Aorta (tissue), 5 donors: Measurements from ENCODE around the gene PLOD3. TPM values are rescaled to one million over a fixed set of nuclear protein-coding genes. Genes with fewer than 3 reads are reported as not detected.
A peak's percentile ranks its signal among the peaks of the same experiment; 100 is the strongest.

Source experiments
- ATAC-seq: fragments of 200-7000 bp; cut with Tn5 transposase; one replicate; pipeline ENCODE4 v1.9.1; 2022; ENCODE audit warnings: moderate library complexity; ENCODE audit not compliant: low FRiP score
- DNase-seq, 2 donors: peaks; one replicate each; pipeline ENCODE4 v3.0.0-alpha.2; 2020
- H3K27ac ChIP-seq, 2 donors: one replicate each; pipeline ENCODE4 v1.5.1; 2013; ENCODE audit warnings: low read length in 2 of 2, mild to moderate bottlenecking in 2 of 2, moderate library complexity in 2 of 2, control low read depth in 1 of 2, inconsistent platforms in 1 of 2, low read depth in 1 of 2
- H3K27me3 ChIP-seq, 2 donors: one replicate each; pipeline ENCODE4 v1.6.1; 2013; ENCODE audit warnings: control low read depth in 1 of 2, low read length in 1 of 2, mild to moderate bottlenecking in 1 of 2, moderate library complexity in 1 of 2; ENCODE audit not compliant: insufficient read depth in 2 of 2, control insufficient read depth in 1 of 2
- H3K36me3 ChIP-seq, 2 donors: one replicate each; pipeline ENCODE4 v1.6.1; 2013; ENCODE audit warnings: control low read depth in 1 of 2, low read length in 1 of 2, mild to moderate bottlenecking in 1 of 2; ENCODE audit not compliant: insufficient read depth in 2 of 2, control insufficient read depth in 1 of 2
- H3K4me1 ChIP-seq, 2 donors: one replicate each; pipeline ENCODE4 v1.6.1; 2013; ENCODE audit warnings: low read length in 2 of 2, control low read depth in 1 of 2, mild to moderate bottlenecking in 1 of 2, moderate library complexity in 1 of 2; ENCODE audit not compliant: insufficient read depth in 2 of 2, control insufficient read depth in 1 of 2
- H3K4me3 ChIP-seq, 2 donors: one replicate each; pipeline ENCODE4 v1.5.1; 2013; ENCODE audit warnings: low read length in 2 of 2, control low read depth in 1 of 2, mild to moderate bottlenecking in 1 of 2
- H3K9me3 ChIP-seq: one replicate; pipeline ENCODE4 v1.6.1; 2013; ENCODE audit warnings: mild to moderate bottlenecking, low read length; ENCODE audit not compliant: control insufficient read depth
- WGBS, 2 donors: extraction: QIAGEN DNeasy Blood & Tissue Kit; methylation state at CpG; one replicate each; pipeline ENCODE4 v1.1.7; 2013; 5-methylcytosine and 5-hydroxymethylcytosine counted together
- intact Hi-C, 2 donors: fragments of 100-400 bp; cut with DNase I; formaldehyde crosslinking; loops; one replicate each; pipeline versions ENCODE4 v1.14.2 to v1.15.0; 2022
- polyA plus RNA-seq, 2 donors: library from polyadenylated mRNA; stranded (reverse); fragments of 200-250 nt; gene quantifications; one replicate each; pipeline ENCODE4 v1.2.3, GENCODE V29; 2013
- total RNA-seq, 2 donors: library from RNA; stranded (reverse); fragmentation: NEBNext Ultra II Directional; extraction: Animal tissue kit (Norgen Biotek cat#: 25700); gene quantifications; one replicate each; pipeline ENCODE4 v1.2.1, GENCODE V29; 2021
- donor health status: healthy with polysubstance abuse.
- donor health status: Bipolar disorder and iron deficiency.
- donor health status: DM: no; HTN: no; CAD: no.
- donor health status: DM: no; HTN: no; CAD: no.
- donor health status: DM: yes; HTN: yes; CAD: no.

PLOD3 gene
- total and polyA plus RNA-seq, 4 donors, result 27.2 to 70.6 (median 50.1) TPM

DNA sequence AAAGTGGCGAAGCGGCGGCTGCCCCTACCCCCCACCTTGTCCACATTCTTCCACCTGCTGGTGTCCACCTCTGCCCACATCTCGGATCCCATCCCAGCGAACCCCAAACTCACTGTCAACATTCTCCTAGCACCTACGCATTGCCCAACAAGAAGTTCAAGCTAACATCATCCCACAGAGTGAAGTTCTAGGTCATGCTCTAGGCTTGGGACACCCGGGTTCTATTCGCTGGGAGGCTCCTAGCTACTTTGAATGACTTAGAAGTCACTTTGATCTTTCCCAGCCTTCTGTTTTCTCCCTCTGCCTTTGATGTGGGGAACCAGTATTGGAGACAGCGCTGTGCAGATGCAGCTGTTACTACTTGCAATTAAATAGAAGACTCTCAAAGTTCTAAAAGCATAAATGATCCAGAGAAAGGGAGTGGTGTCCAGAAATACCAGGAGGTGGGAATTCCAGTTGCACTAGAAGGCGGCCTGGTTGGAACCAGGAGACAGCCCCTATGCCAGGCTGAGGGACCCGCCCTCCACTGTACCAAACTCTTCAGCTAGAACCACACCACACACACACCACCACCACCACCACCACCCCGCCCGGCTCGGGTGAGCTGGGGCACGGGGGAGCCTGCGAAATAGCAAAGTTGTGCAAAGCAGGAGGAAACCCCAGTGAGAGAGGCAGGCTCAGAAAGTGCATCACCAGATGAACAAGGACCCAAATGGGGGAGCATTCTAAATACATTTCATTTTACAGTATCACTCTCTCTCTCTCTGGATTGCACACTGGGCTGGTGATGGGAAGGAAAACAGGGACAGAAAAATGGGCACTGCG, 46.6 kb downstream of the PLOD3 start:
- Histone ChIP-seq H3K36me3 (no peaks in the 10 kb centered on the region), H3K27me3 (no peaks in the 10 kb centered on the region), H3K27ac (no peak overlapping the region), H3K4me1 (no peaks in the 10 kb centered on the region), H3K4me3 (no peak overlapping the region), H3K9me3 (no peaks in the 10 kb centered on the region)
- ATAC-seq (no peak), DNase-seq (no peak)
- WGBS, 2 donors, result 4 to 5% methylated on average over 17 of the region's 17 CpGs
- intact Hi-C loops, result loop anchor here in 1 of 2 donors (2.0 kb wide), 1 partner anchor 26 kb away; no protein-coding TSS in a partner anchor

DNA sequence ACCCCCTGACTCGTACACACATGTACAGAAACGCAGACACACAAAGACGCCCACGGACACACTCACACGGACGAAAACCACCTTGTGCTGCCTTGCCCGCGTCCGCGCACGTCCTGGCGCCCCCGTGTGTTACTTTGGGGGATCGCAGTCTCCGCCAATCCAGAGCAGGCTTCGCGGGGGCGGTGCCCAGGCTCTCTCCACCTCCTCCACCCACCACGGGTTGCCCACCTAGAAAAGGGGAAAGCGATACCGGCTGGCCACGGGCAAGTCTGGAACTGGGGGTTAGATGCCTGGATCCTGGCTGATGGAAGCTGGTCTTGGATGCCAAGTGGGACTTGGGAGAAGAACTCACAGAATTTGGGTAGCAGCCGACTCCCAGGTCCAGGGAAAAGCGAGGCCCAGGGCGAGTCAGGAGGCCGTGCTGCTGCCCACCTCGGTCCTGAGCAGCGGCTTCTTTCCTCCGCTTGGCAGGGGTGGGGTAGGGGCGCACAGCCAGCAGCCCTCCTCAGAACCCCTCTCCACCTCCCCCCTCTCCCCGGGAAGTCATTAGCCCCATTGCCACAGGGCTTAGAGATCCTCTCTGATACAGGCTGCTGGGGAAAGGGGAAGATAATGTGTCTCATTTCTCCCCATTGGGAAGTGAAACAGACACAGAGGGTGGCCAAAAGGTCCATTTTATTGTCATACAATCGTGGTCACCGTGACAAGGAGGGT, 47.4 kb downstream of the PLOD3 start:
- Histone ChIP-seq H3K36me3 (no peaks in the 10 kb centered on the region), H3K4me1 (no peaks in the 10 kb centered on the region), H3K27me3 (peaks cover 0 to 4% of the 10 kb centered on the region in 2 donors), H3K27ac (no peak overlapping the region), H3K4me3 (no peak overlapping the region), H3K9me3 (no peaks in the 10 kb centered on the region)
- WGBS, 2 donors, result 1 to 2% methylated on average over 29 to 33 of the region's 33 CpGs
- DNase-seq (peak; percentile 78 to 92), ATAC-seq (peak; percentile 71)
- intact Hi-C loops, result loop anchor here in 1 of 2 donors (2.0 to 10.0 kb wide), 2 partner anchors 25 to 275 kb away; partner anchors contain the start of gene ACHE

DNA sequence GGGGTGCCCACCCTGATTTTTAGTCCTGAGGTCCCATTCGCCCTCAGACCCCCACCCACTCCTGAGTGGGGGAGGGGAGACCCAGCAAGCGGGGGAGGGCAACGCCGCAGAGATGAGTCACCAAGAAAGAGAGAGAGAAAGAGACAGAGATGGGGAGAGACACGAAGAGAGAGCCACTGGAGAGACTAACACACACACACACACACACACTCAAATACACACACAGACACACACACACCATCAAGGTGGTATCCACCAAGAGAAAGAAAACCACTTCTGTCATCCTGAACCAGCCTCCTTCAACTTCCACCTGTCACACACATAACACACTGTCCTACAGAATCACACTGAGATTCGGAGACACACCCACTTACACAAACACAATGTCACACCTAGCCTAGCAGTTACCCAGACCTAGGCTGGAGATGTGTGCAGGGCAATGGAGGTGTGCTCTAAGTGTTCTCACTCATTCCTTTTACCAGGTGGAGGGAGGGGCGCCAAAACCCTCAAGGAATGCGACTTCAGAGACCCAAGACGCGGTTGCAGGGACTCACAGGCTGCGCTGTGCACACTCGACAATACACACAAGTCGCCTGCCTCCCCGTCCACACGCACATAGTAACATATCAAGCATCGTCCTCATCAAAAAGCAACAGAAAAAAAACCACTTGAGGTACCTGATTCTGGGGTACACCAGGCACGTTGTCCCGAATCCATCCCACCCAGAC, 48.1 kb downstream of the PLOD3 start:
- ATAC-seq, result no peak

DNA sequence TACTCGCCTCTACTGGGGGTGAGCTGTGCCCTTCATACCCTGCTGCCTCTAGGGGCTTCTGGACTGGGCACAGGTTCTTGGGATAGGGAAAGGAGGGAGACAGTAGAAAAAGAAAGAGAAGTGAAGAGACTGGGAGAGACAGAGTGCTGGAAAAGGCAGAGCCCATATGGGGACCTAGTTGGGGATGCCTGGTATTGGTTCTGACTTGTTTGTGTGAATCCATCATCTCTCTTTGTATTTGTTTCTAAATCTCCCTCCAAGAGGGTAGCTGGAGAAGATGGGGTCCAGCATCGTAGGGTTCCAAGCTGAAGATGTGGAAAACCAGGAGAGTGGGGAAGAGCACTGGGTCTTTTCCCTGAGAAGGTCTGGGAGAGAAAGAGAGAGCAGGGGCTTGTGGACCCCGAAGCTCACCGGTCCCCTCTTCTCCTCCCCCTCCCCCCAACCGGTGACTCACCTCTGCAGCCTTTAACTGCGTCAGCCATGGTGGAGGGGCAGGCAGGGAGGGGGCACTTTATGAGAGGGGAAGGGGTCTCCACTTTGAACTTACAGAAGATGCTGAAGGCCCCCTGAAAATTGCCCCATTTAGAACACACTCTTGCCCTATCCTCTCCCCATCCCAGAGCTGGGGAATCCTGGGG, 48.9 kb downstream of the PLOD3 start:
- Histone ChIP-seq H3K4me1 (no peaks in the 10 kb centered on the region), H3K27ac (no peak overlapping the region), H3K36me3 (no peaks in the 10 kb centered on the region), H3K4me3 (no peak overlapping the region), H3K9me3 (no peaks in the 10 kb centered on the region), H3K27me3 (peaks cover 0 to 7% of the 10 kb centered on the region in 2 donors)
- DNase-seq (no peak), ATAC-seq (no peak)
- intact Hi-C loops, result loop anchor here in 1 of 2 donors (10.0 kb wide), 1 partner anchor 274 kb away; the partner anchor contains the start of gene ACHE
- WGBS, 2 donors, result 2 to 6% methylated on average over 2 to 6 of the region's 6 CpGs

More for the DNA sequence above, 48.1 kb downstream of the PLOD3 start:
- 4% methylated on average over 18 of the region's 18 CpGs for WGBS, 2 donors
- Histone ChIP-seq H3K4me3 (no peak overlapping the region), H3K27me3 (peaks cover 0 to 4% of the 10 kb centered on the region in 2 donors), H3K27ac (no peak overlapping the region), H3K9me3 (no peaks in the 10 kb centered on the region), H3K4me1 (no peaks in the 10 kb centered on the region), H3K36me3 (no peaks in the 10 kb centered on the region)
- intact Hi-C loops, result loop anchor here in 1 of 2 donors (10.0 kb wide), 1 partner anchor 274 kb away; the partner anchor contains the start of gene ACHE
- DNase-seq, result no peak

DNA sequence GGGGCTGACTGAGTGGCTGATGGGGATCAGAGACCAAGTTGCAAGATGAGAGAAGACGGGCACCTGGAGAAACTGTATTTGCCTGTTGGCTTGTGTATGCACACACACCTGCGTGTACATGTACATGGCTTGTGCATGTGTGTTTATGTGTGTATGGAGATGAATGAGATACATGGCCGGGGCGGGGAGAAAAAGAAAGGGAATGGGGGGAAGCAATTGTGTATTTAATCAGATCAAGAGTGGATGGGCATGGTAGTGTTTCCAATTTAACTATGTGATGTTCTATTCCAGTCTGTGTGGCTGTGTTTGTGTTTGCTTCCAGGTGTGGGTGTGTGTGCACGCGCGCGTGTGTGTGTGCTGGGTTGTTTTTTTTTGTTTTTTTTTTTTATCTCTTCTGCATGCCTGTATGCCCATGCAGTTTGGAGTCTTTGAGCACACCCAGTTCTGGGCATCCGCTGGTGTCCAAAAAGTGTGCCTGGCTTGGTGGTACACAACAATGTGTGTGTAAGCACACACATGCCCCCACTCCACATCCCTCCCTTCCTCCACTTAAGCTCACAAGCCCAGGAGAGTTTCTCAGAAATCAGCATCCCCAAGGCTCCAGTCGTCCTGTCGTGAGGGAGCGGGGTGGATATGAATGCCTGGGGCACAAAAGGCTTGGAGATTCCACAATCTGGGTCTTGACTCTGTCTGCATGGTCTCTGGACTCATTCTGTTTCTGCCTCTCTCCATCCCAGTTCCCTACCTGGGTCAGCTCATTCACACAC, 49.6 kb downstream of the PLOD3 start:
- Histone ChIP-seq H3K4me1 (no peaks in the 10 kb centered on the region), H3K27me3 (peaks cover 0 to 8% of the 10 kb centered on the region in 2 donors), H3K9me3 (no peaks in the 10 kb centered on the region), H3K36me3 (no peaks in the 10 kb centered on the region), H3K27ac (no peak overlapping the region), H3K4me3 (no peak overlapping the region)
- intact Hi-C loops, result loop anchor here in 1 of 2 donors (10.0 kb wide), 1 partner anchor 273 kb away; the partner anchor contains the start of gene ACHE
- 3 to 4% methylated on average over 12 of the region's 12 CpGs for WGBS, 2 donors
- DNase-seq (no peak), ATAC-seq (no peak)

DNA sequence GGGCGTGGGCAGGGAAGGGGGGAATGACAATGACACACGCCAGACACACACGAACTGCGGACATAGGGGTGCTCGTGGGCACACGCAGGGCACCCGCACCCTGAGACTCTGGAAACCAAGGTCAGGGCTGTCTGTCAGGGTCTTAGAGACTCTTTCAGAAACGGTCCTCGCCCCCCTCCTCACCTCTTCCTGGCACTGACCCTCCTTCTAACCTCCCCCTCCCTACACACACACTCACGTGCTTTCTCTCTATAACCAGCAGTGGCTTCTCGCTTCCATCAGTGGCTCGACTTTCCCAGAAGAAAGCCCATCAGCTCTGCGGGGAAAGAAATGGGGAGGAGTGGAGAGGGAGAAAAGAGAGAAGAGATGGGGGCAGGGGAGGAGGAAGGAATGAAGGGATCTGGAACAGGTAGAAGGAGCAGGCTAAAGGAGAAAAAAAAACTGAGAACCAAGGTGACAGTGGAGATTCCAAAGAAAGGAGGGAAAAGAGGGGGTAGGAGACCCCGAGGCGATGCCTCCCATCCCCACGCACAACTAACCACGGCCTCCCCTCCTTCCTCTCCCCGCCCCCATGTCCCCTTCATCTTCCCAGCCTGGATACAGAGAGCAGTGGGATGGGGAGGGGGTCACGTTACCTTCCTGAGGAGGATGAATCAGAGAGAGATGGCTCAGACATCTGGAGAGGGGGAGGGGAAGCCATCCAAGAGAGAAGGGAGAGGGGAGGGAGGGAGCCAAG, 50.3 kb downstream of the PLOD3 start:
- no peaks in the 10 kb centered on the region for H3K9me3 ChIP-seq
- ATAC-seq (no peak), DNase-seq (no peak)
- 1% methylated on average over 14 to 19 of the region's 19 CpGs for WGBS, 2 donors
- H3K36me3 ChIP-seq, result no peaks in the 10 kb centered on the region
- no peak overlapping the region for H3K4me3 ChIP-seq
- H3K4me1 ChIP-seq, result no peaks in the 10 kb centered on the region
- H3K27ac ChIP-seq, result no peak overlapping the region
- intact Hi-C loops, result loop anchor here in 1 of 2 donors (10.0 kb wide), 1 partner anchor 272 kb away; the partner anchor contains the start of gene ACHE
- H3K27me3 ChIP-seq, result peaks cover 0 to 11% of the 10 kb centered on the region in 2 donors

DNA sequence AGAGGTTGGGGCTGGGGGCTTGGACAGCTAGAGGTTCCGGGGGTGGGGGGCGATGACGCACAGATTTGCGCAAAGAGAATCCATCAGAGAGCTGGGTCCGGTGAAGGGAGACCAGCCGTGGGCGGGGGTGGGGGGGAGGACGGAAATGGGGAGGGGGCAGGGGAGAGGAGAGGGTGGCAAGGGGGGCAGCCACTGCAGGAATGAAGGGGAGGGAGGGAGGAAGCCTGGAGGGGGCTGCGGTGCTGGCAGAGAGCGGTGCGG, 50.8 kb downstream of the PLOD3 start:
- Histone ChIP-seq H3K4me1 (no peaks in the 10 kb centered on the region), H3K9me3 (no peaks in the 10 kb centered on the region), H3K36me3 (no peaks in the 10 kb centered on the region), H3K4me3 (no peak overlapping the region), H3K27ac (no peak overlapping the region), H3K27me3 (peaks cover 0 to 11% of the 10 kb centered on the region in 2 donors)
- DNase-seq, result no peak
- intact Hi-C loops, result loop anchor here in 1 of 2 donors (10.0 kb wide), 1 partner anchor 272 kb away; the partner anchor contains the start of gene ACHE
- WGBS, 2 donors, result 2% methylated on average over 11 of the region's 11 CpGs
- ATAC-seq, result no peak
